HEK293 (cell line): Measurements from ENCODE around the gene TAS2R9.

Experiments
- ZFP3 ChIP-seq: fragments of 450-650 bp; formaldehyde crosslinking; IDR thresholded peaks from 2 replicates; pipeline ENCODE4 v1.5.1; 2016; ENCODE audit warnings: low read depth, missing biosample characterization, missing genetic modification characterization
- ZFP41 ChIP-seq: fragments of 450-650 bp; formaldehyde crosslinking; IDR thresholded peaks from 2 replicates; pipeline ENCODE4 v1.5.1; 2016; ENCODE audit warnings: missing biosample characterization, missing genetic modification characterization, borderline replicate concordance
- TF ChIP-seq, protein P1 (sequence below): fragments of 450-650 bp; formaldehyde crosslinking; IDR thresholded peaks from 2 replicates; pipeline ENCODE4 v1.5.1; 2016; ENCODE audit warnings: missing biosample characterization, missing genetic modification characterization

DNA sequence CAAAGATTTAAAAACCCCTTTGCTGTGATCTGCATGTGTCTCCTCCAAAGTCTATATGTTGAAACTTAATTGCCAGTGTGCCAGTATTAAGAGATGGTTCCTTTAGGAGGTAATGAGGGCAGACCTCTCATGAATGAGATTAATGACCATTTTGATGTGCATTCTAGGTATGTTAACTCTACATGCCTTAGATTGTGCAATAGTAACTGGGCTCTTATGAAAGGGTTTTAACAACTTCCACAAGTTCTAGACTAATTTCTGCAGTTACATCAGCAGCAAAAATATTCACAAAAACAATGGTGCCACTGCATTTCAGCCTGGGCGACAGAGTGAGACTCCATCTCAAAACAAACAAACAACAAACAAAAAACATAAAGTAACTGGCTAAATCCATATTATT lies 20.0 kb upstream of the TAS2R9 start:
- TF ChIP-seq, protein P1, sequence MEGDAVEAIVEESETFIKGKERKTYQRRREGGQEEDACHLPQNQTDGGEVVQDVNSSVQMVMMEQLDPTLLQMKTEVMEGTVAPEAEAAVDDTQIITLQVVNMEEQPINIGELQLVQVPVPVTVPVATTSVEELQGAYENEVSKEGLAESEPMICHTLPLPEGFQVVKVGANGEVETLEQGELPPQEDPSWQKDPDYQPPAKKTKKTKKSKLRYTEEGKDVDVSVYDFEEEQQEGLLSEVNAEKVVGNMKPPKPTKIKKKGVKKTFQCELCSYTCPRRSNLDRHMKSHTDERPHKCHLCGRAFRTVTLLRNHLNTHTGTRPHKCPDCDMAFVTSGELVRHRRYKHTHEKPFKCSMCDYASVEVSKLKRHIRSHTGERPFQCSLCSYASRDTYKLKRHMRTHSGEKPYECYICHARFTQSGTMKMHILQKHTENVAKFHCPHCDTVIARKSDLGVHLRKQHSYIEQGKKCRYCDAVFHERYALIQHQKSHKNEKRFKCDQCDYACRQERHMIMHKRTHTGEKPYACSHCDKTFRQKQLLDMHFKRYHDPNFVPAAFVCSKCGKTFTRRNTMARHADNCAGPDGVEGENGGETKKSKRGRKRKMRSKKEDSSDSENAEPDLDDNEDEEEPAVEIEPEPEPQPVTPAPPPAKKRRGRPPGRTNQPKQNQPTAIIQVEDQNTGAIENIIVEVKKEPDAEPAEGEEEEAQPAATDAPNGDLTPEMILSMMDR (tag by site-specific recombination) = no peak
- TF ChIP-seq ZFP3 (tag by site-specific recombination) (no peak), ZFP41 (tag by site-specific recombination) (no peak)
